HG02852 (cell line): ENCODE results near the gene ZNF474.

Source experiments
- ATAC-seq: cut with Tn5 transposase; IDR thresholded peaks from one replicate; pipeline ENCODE4 v1.9.1; 2021; ENCODE audit warnings: mild to moderate bottlenecking, moderate library complexity; ENCODE audit not compliant: unreplicated experiment

ZNF474 gene

DNA sequence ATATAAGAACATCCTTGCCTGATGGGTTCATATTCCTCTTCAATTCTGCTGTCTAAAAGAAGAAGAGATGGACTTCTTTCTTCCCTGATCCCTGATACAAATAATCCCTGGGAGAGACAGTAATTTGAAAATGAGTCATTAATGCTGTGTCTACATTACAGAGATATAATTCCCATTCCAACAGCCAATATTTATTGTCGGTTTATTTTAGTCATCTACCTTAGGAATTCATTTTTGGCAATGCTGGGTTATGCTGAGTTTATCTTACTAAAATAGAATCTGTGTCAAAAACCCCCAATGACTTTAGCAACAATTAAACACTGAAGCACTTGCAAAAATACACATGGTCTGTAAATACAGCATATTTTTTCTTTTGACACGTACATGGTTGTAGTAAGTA is 23.9 kb downstream of the ZNF474 start:
- no peak for ATAC-seq

DNA sequence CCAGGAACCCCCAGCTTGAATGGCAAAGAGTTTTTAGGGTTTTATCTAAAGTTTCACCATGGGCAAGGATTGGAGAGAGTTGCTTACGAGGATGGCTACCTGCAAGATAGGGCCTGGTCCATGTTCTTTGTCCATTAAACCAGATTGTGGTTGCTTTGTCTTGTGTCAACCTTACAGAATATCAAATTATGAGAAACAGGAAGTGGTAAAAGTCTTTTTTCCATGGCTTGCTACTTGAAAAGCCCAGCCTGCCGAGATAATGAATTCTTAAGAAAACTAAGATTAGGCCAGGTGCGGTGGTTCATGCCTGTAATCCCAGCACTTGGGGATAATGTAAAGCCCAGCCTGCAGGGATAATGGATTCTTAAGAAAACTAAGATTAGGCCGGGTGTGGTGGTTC is 24.4 kb downstream of the ZNF474 start:
- no peak for ATAC-seq

DNA sequence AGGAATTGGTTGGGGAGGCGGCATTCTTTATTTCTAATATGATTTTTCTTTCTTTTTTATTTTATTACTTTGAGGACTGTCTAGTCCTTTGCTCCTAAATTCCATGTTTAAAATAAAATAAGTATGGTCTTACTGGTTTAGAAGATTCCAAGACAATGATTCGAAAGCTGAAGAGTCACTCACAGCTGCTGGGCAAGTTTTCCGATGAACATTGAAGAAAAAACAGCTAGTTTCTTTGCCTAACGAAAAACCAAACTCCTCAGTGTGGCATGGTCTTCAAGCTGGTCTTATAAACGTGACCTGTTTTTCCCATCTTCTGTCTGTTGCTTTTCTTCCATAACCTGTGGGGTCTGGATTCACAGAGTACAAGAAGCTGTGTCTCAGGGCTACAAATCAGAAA is 25.1 kb downstream of the ZNF474 start:
- ATAC-seq, result no peak

DNA sequence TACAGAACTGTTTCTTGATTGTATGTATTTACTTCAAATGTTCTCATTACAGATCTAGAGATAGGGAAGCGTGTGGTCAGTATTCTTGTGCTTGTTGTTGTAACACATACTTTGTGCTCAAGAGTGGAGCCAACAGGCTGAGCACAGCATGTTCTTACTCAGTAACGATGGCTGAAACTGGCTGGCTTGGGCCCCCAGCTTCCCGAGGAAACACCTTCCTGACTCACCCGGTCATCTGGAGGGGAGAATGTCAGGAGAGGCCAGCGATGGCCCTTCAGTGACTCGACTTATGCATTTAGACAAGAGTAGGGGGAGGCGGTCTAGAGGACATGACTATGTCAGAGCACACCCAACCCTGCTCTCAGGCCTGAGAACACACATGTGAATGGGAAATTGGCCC is 25.6 kb downstream of the ZNF474 start:
- ATAC-seq, result no peak

DNA sequence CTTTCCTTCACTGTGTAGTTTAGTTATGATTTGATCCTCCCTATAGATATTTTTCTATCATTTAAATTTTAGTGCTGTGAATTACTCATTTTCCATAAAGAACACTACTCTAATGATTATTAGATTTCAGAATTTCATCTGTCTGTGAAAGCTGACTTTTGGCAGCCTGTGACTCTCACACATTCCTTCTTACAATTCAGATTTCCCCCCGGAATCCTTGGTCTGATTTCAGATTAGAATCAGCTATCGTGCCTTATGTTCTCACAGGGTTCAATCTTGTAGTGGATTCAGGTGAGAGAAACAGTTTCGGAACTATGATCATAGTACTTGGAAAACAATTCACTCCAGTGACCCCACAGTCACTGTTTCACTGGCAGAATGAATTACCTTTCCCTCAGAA is 26.2 kb downstream of the ZNF474 start:
- no peak for ATAC-seq

DNA sequence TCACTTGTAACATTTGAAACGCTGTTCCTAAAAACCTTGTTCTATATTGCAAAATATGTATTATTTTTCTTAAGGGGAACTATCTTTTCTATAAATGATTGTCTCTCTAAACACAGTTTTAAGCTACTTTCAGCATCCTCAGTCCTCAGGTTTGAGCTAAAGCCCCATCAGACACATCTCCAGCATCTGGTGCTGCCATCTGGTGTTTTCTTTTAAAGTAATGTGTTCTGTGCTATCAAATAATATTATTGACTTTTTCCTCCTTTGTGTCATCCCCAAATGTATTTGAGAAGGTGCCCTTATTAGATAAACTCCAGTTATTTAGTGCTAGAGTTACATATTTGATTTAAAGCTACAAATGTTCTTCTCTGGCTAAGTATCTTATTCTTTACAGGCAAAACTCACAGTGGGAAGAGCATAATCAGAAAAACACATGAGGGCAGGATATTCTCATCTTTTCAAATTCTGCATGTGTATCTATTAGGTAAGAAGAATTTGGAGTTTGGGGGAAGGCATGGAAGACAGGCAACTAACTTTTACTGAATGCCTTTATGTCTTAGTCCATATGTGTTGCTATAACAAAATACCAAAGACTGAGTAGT is 27.5 kb downstream of the ZNF474 start:
- ATAC-seq, result no peak

GRCh38 chr5:122162100-122162638 is 32.8 kb downstream of the ZNF474 start:
- ATAC-seq, result no peak

DNA sequence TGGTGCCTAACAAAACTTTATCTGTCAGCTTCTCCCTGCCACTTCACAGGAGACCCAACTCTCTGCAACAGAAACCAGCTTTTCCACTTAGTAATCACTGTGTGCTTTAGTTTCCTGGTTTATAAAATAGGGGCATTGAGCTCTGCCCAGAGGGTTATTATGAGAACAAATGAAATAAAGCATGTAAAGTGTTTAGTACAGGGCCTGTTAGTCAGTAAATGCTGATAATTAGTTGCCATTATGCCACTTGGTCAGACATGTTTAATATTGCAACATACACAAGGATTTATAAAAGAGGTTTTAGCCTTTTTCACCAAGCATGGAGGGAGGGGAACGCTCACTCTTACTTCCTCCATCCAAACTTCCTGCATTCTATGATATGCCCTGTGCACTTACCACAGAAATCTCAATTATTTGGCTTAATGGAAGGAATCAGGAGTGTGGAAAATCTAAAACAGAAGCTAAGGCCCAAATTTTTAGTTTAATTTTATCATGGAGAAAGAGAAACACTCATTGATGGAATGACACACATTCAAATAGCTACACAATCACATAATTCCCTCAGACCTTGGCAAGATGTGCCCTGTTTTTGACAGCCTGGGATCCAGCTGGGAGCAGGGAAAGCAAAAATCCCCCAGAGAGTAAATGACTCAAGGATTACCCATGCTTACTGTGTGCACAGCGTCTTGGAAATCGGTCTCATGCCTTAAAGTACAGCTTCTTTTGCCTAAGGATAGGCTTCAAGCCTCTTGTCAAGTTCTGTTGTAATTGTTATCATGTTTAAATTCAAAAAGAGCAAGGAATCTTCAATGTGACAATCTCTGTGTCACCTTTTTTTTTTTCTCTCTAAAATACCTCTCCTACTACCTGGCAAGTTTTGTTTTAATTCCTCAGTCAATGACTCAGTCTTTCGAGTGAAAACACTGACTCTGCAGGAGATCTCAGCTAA is 34.0 kb downstream of the ZNF474 start:
- ATAC-seq, result no peak

- no peak for ATAC-seq
These were observed 34.7 kb downstream of the ZNF474 start for GRCh38 chr5:122164070-122164435.

DNA sequence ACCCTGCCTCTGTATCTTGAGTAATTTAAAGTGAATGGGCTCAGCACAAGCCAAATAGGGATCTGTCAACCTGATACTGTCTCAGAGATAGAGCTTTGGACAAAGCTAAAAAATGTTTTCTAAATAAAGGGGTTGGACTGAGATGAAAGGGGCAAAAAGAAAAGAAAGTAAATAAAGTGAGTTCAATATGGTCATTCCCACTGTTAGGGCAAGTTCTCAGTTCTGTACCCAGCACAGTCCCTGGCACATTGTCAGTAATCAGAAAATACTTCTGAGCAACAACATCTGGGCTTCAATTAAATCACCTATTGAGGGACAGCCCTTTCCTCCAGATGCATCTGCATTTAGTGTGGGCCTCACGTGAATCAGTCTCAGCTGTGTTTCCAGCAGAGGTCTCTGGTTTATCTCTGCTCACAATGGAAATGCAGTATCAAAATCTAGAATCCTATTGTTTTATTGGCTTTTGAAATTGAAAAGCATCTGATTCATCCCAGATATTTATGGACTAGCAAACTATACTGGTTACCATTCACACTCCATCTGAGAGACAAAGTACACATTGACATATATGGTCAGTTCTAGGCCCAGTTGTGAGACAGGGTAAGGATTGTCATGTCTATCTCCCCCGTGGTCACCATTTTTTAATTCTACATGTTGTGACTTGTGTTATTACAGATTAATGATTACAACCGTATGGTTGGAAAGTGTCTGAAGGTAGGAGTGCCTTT is 35.6 kb downstream of the ZNF474 start:
- no peak for ATAC-seq

DNA sequence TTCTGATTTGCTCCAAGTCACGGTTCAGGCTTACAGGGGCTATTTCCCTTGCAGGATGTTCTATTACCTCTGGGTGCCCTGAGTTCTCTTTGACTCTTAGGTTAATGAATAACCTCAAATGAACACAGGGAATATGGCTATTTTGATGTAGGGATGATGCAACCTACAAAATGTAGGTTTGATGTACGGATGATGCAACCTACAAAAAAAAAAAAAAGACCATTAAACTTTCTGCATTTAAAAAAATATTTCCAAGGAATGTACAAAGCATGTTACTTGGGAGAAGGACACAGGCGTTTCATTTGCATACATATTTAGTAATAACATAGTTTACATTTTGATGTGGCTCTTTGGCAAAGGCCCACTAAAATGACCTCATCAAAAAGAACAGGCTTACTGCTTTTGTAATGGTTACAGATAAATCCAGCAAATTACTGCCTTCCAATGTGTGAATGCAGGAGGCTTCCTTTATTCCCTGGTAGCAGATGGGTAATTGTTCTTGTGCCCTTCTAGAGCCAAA is 36.3 kb downstream of the ZNF474 start:
- ATAC-seq, result no peak

- no peak for ATAC-seq
These were observed 40.2 kb downstream of the ZNF474 start for GRCh38 chr5:122169350-122170103.

DNA sequence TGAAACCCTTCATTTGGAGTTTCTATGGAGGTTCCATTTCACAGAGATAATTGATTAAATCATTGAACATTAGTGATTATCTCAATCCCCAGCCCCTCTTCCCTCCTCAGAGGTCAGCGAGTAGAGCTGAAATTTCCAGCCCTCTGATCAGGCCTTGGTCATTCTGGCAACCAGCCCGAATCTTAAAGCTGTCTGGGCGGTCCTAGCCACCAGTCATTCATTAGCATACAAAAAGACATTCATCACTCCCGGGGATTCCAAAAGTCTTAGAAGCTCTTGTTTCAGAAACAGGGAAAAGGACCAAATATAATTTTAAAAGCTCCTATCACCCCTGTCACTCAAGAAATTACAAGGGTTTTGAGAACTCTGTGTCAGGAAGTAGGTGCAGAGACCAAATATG is 41.3 kb downstream of the ZNF474 start:
- ATAC-seq, result no peak

GRCh38 chr5:122172207-122172606 is 42.9 kb downstream of the ZNF474 start:
- no peak for ATAC-seq

GRCh38 chr5:122173474-122174415 is 44.4 kb downstream of the ZNF474 start:
- ATAC-seq, result no peak

GRCh38 chr5:122175091-122175490 is 45.7 kb downstream of the ZNF474 start:
- no peak for ATAC-seq

DNA sequence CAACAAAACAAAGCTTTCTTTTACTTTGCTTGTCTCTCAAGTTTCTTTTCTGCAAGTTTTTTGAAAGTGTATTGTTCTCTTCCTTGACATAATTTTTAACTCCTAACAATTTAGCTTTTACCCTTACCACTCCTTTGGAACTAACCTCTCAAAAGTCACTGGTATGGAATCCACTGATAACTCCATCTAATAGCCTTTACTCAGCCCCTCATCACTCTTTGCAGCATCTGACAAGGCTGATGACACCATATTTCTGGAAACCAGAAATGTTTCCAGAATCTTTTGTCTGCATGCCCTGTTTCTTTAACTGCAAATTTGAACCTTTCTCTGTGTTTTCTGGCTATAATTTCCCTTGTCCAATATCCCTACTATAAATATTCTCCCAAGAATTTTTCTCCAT is 46.5 kb downstream of the ZNF474 start:
- ATAC-seq, result no peak

DNA sequence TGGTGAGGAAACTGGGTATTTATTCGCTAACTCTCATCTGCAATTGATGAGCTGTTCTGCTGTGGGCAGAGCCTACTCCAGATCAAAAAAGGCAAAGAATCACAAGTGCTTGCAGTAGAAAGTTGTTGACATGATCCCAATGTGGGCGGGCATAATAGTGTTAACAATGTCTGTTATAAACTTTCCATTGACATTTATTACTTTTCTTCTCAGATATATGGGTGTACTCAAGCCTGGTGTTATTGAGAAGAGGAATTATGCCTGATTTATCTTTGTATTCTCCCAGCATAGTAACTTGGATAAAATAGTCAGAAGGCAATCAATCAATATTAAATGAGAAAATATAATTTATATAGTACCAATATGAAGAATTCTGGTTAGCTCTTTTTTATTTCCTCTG is 47.8 kb downstream of the ZNF474 start:
- ATAC-seq, result no peak

DNA sequence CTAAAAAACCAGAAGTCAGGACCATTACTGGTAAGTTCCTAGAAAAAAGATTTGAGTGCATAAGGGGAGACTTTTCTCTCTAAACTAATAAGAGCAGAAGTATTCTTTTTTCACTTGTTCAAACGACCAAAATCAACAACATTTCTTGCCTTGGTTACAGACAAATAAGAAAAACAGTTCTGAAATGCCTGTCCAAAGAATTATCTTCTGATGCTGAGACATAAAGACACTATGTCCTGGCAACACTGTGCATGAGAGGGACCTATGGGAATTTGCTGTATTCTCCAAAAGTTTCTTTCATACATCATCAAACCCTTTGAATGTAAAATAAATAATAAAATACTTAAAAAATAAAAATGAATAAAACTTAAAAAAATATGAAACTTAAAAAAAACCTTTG is 50.4 kb downstream of the ZNF474 start:
- no peak for ATAC-seq
